Calu3 (cell line): Measurements from ENCODE around the gene BMP6. TPM values are rescaled to one million over a fixed set of nuclear protein-coding genes. Genes with fewer than 3 reads are reported as not detected.

Source experiments
- BruUV-seq: library from RNA; stranded (reverse); fragments of 400-500 nt; replicated peaks from 2 replicates; lab custom pipeline; 2021; lab: Mats Ljungman, UMichigan
- CTCF ChIA-PET: fragments of 300-600 bp; sonication (Branson Sonifier 250); formaldehyde crosslinking; loops from one replicate; lab custom pipeline; 2022; ENCODE audit warnings: antibody characterized with exemption; lab: Charles Lee
- DNase-seq: peaks from one replicate; pipeline ENCODE4 v3.0.0; 2022
- H3K27ac Mint-ChIP-seq: one replicate; pipeline ENCODE4 v1.8.0; 2022; ENCODE audit warnings: mixed read lengths; ENCODE audit not compliant: unreplicated experiment
- H3K27me3 Mint-ChIP-seq: one replicate; pipeline ENCODE4 v1.8.0; 2022; ENCODE audit warnings: mixed read lengths; ENCODE audit not compliant: unreplicated experiment
- H3K36me3 Mint-ChIP-seq: one replicate; pipeline ENCODE4 v1.8.0; 2022; ENCODE audit warnings: mild to moderate bottlenecking, moderate library complexity, mixed read lengths; ENCODE audit not compliant: insufficient read depth, unreplicated experiment
- H3K4me1 Mint-ChIP-seq: one replicate; pipeline ENCODE4 v1.8.0; 2022; ENCODE audit warnings: mild to moderate bottlenecking, low read depth, mixed read lengths; ENCODE audit not compliant: unreplicated experiment
- H3K4me3 Mint-ChIP-seq: one replicate; pipeline ENCODE4 v1.8.0; 2022; ENCODE audit warnings: mild to moderate bottlenecking, low read depth, moderate library complexity, mixed read lengths; ENCODE audit not compliant: unreplicated experiment
- H3K9me3 Mint-ChIP-seq: one replicate; pipeline ENCODE4 v1.8.0; 2022; ENCODE audit warnings: low read depth, mixed read lengths; ENCODE audit not compliant: unreplicated experiment
- CTCF ChIP-seq: fragments of 200-600 bp; IDR thresholded peaks from one replicate; pipeline ENCODE4 v1.8.0; 2022; ENCODE audit warnings: antibody characterized with exemption; ENCODE audit not compliant: unreplicated experiment
- intact Hi-C: fragments of 100-400 bp; cut with micrococcal nuclease; formaldehyde crosslinking; loops from one replicate; pipeline ENCODE4 v1.10.0; 2022; ENCODE audit not compliant: unreplicated experiment
- total RNA-seq: library from RNA; stranded (reverse); gene quantifications from 2 replicates; pipeline ENCODE4 v1.2.3, GENCODE V29; 2022

BMP6 gene
- total RNA-seq, 1 experiment from 2014 or later: 0.17 TPM

- no TSS peak for BruUV-seq
- no peaks in the 10 kb centered on the region for H3K27me3 Mint-ChIP-seq
- intact Hi-C loops: loop anchor here (5.0 kb wide), 2 partner anchors 93 to 163 kb away; partner anchors contain the start of gene BLOC1S5
- no peak overlapping the region for H3K27ac Mint-ChIP-seq
- DNase-seq: peak; percentile 3
- H3K9me3 Mint-ChIP-seq: no peaks in the 10 kb centered on the region
- H3K36me3 Mint-ChIP-seq: peaks cover 16% of the 10 kb centered on the region
- no peaks in the 10 kb centered on the region for H3K4me1 Mint-ChIP-seq
- CTCF ChIA-PET: no interaction called here
- H3K4me3 Mint-ChIP-seq: no peak overlapping the region
- no peak for TF ChIP-seq CTCF
These were observed 173.4 kb downstream of the BMP6 start for GRCh38 chr6:7899101-7899888.

- no peaks in the 10 kb centered on the region for H3K27me3 Mint-ChIP-seq
- TF ChIP-seq CTCF: no peak
- CTCF ChIA-PET: no interaction called here
- DNase-seq: no peak
- H3K9me3 Mint-ChIP-seq: no peaks in the 10 kb centered on the region
- intact Hi-C loops: loop anchor here (5.0 kb wide), 2 partner anchors 92 to 162 kb away; partner anchors contain the start of gene BLOC1S5
- H3K4me3 Mint-ChIP-seq: no peak overlapping the region
- H3K27ac Mint-ChIP-seq: no peak overlapping the region
- no peaks in the 10 kb centered on the region for H3K4me1 Mint-ChIP-seq
- no TSS peak for BruUV-seq
- peaks cover 21% of the 10 kb centered on the region for H3K36me3 Mint-ChIP-seq
These were observed 174.0 kb downstream of the BMP6 start for GRCh38 chr6:7899889-7900213.

GRCh38 chr6:7900621-7901020, 174.7 kb downstream of the BMP6 start:
- Mint-ChIP-seq H3K4me3 (no peak overlapping the region), H3K9me3 (no peaks in the 10 kb centered on the region), H3K27me3 (no peaks in the 10 kb centered on the region), H3K4me1 (no peaks in the 10 kb centered on the region), H3K36me3 (peaks cover 24% of the 10 kb centered on the region), H3K27ac (no peak overlapping the region)
- CTCF ChIA-PET: no interaction called here
- no peak for TF ChIP-seq CTCF
- intact Hi-C loops: no loop called here
- DNase-seq: no peak
- BruUV-seq: no TSS peak

GRCh38 chr6:7901056-7901455, 175.2 kb downstream of the BMP6 start:
- intact Hi-C loops: no loop called here
- Mint-ChIP-seq H3K9me3 (no peaks in the 10 kb centered on the region), H3K27ac (no peak overlapping the region), H3K27me3 (no peaks in the 10 kb centered on the region), H3K4me1 (no peaks in the 10 kb centered on the region), H3K36me3 (peaks cover 24% of the 10 kb centered on the region), H3K4me3 (no peak overlapping the region)
- BruUV-seq: no TSS peak
- TF ChIP-seq CTCF: no peak
- CTCF ChIA-PET: no interaction called here
- DNase-seq: no peak
